GM12891 (cell line): ENCODE data around the gene ME1.

Experiments
- DNase-seq: peaks from one replicate; pipeline ENCODE4 v3.0.0; 2011; ENCODE audit warnings: low spot score; ENCODE audit not compliant: insufficient read length
- FAIRE-seq: peaks from 2 replicates; lab custom pipeline; 2011; peaks lifted over from hg19 to GRCh38; lab: Jason Lieb, UNC
- PAX5 ChIP-seq: IDR thresholded peaks from 2 replicates; pipeline ENCODE4 v1.6.1; 2011; ENCODE audit warnings: low read length, moderate library complexity, mild to moderate bottlenecking; ENCODE audit not compliant: insufficient read depth, severe bottlenecking
- POLR2A ChIP-seq: IDR thresholded peaks from 2 replicates; pipeline ENCODE4 v1.6.1; 2011; ENCODE audit warnings: low read depth, low read length, control low read depth
- POLR2AphosphoS5 ChIP-seq: IDR thresholded peaks from 2 replicates; pipeline ENCODE4 v1.6.1; 2011; ENCODE audit warnings: low read depth, low read length, control low read depth
- POU2F2 ChIP-seq: IDR thresholded peaks from 2 replicates; pipeline ENCODE4 v1.6.1; 2011; ENCODE audit warnings: low read depth, mild to moderate bottlenecking, control low read depth, low read length, moderate library complexity
- SPI1 ChIP-seq: IDR thresholded peaks from 2 replicates; pipeline ENCODE4 v1.6.1; 2011; ENCODE audit warnings: low read depth, low read length, control low read depth
- TAF1 ChIP-seq: IDR thresholded peaks from 2 replicates; pipeline ENCODE4 v1.6.1; 2011; ENCODE audit warnings: low read depth, low read length, control low read depth

The ME1 gene

GRCh38 chr6:83411731-83412130 lies 19.1 kb downstream of the ME1 start:
- DNase-seq = no peak

GRCh38 chr6:83403191-83403590 lies 27.7 kb downstream of the ME1 start:
- DNase-seq (no peak), FAIRE-seq (no peak)
- TF ChIP-seq POLR2AphosphoS5 (no peak), POU2F2 (no peak), TAF1 (no peak), POLR2A (no peak), PAX5 (no peak), SPI1 (no peak)

More at GRCh38 chr6:83411731-83412130, 19.1 kb downstream of the ME1 start:
- FAIRE-seq = peak; percentile 33
- TF ChIP-seq POU2F2 (no peak), POLR2AphosphoS5 (no peak)

GRCh38 chr6:83389606-83390005 lies 41.2 kb downstream of the ME1 start:
- no peak for FAIRE-seq
- no peak for DNase-seq
- TF ChIP-seq POU2F2 (no peak), POLR2AphosphoS5 (no peak), PAX5 (no peak), TAF1 (no peak), POLR2A (no peak)

- TF ChIP-seq POLR2A (no peak), POU2F2 (no peak), POLR2AphosphoS5 (no peak), SPI1 (no peak), TAF1 (no peak), PAX5 (no peak)
- no peak for DNase-seq
- no peak for FAIRE-seq
Measured at GRCh38 chr6:83385473-83385872, 45.4 kb downstream of the ME1 start.

GRCh38 chr6:83384751-83385150 lies 46.1 kb downstream of the ME1 start:
- DNase-seq = no peak
- TF ChIP-seq TAF1 = no peak
- TF ChIP-seq POLR2AphosphoS5 = no peak
- no peak for TF ChIP-seq PAX5
- TF ChIP-seq POLR2A = no peak
- TF ChIP-seq SPI1 = no peak
- TF ChIP-seq POU2F2 = no peak
- FAIRE-seq = peak; percentile 54

GRCh38 chr6:83381949-83382348 lies 48.9 kb downstream of the ME1 start:
- no peak for DNase-seq
- TF ChIP-seq PAX5 (no peak), POU2F2 (no peak), SPI1 (no peak), POLR2A (no peak), POLR2AphosphoS5 (no peak), TAF1 (no peak)
- no peak for FAIRE-seq

- TF ChIP-seq POU2F2 = no peak
- no peak for TF ChIP-seq PAX5
- TF ChIP-seq POLR2AphosphoS5 = no peak
- no peak for TF ChIP-seq SPI1
- TF ChIP-seq TAF1 = no peak
- TF ChIP-seq POLR2A = no peak
- no peak for FAIRE-seq
- DNase-seq = no peak
Measured at GRCh38 chr6:83378621-83379388, 52.0 kb downstream of the ME1 start.

- FAIRE-seq (no peak), DNase-seq (no peak)
- TF ChIP-seq POLR2A = no peak
Measured at GRCh38 chr6:83371423-83371822, 59.4 kb downstream of the ME1 start.

GRCh38 chr6:83370567-83370966 lies 60.3 kb downstream of the ME1 start:
- no peak for TF ChIP-seq POLR2A
- no peak for TF ChIP-seq TAF1
- no peak for TF ChIP-seq PAX5
- no peak for TF ChIP-seq SPI1
- TF ChIP-seq POLR2AphosphoS5 = no peak
- TF ChIP-seq POU2F2 = no peak
- FAIRE-seq = no peak
- DNase-seq = no peak

GRCh38 chr6:83369692-83370091 lies 61.2 kb downstream of the ME1 start:
- no peak for DNase-seq
- TF ChIP-seq POLR2AphosphoS5 (no peak), POLR2A (no peak)
- FAIRE-seq = no peak
